B cell (primary cell): Measurements from ENCODE around the gene NRM. TPM values are rescaled to one million over a fixed set of nuclear protein-coding genes. Genes with fewer than 3 reads are reported as not detected.

Experiments used
- ATAC-seq: fragments of 200-7000 bp; cut with Tn5 transposase; one replicate; pipeline ENCODE4 v1.10.0; 2021; ENCODE audit warnings: low read depth, mild to moderate bottlenecking, moderate number of reproducible peaks, moderate library complexity
- CTCF ChIA-PET: fragments of 350-600 bp; sonication (Branson Sonifier 250); formaldehyde crosslinking; loops from one replicate; lab custom pipeline; 2021; ENCODE audit warnings: antibody characterized with exemption, inconsistent platforms; lab: Charles Lee
- POLR2A ChIA-PET: fragments of 350-600 bp; sonication (Branson Sonifier 250); formaldehyde crosslinking; loops from one replicate; lab custom pipeline; 2021; ENCODE audit warnings: antibody characterized with exemption; lab: Charles Lee
- DNase-seq: peaks from one replicate; pipeline ENCODE4 v3.0.0; 2013
- H2AFZ ChIP-seq: 2 replicates; pipeline ENCODE4 v1.6.1; 2012; ENCODE audit warnings: mild to moderate bottlenecking, low read depth, low read length; ENCODE audit not compliant: insufficient read depth, poor library complexity, severe bottlenecking
- H3K27ac ChIP-seq, 2 donors: 1 replicate in 1 of 2; 2 replicates in 1 of 2; pipeline ENCODE4 v1.5.1; 2012 to 2013; ENCODE audit warnings: low read length in 2 of 2, mild to moderate bottlenecking in 2 of 2, moderate library complexity in 1 of 2
- H3K27me3 ChIP-seq, 4 experiments: fragments of 200-600 bp in 1 of 4; sonication (generic) in 1 of 4; replicated peaks in 1 of 4; 1 replicate in 2 of 4; 2 replicates in 2 of 4; pipeline versions ENCODE4 v1.6.1 to v1.7.0; 2013 to 2016; ENCODE audit warnings: low read length in 3 of 4, mild to moderate bottlenecking in 2 of 4, mixed read lengths in 1 of 4, moderate library complexity in 1 of 4; ENCODE audit not compliant: insufficient read depth in 4 of 4, control insufficient read depth in 3 of 4; ENCODE audit errors: control extremely low read depth in 1 of 4
- H3K36me3 ChIP-seq, 2 experiments: replicated peaks in 1 of 2; 1 replicate in 1 of 2; 2 replicates in 1 of 2; pipeline versions ENCODE4 v1.6.1 to v1.7.1; 2013; ENCODE audit warnings: low read length in 1 of 2; ENCODE audit not compliant: insufficient read depth in 2 of 2, control insufficient read depth in 1 of 2; ENCODE audit errors: control extremely low read depth in 1 of 2, extremely low read depth in 1 of 2
- H3K4me1 ChIP-seq, 2 donors: fragments of 200-600 bp in 1 of 2; sonication (generic) in 1 of 2; 1 replicate in 1 of 2; 2 replicates in 1 of 2; pipeline versions ENCODE4 v1.5.1 to v1.6.1; 2013 to 2017; ENCODE audit warnings: low read length in 2 of 2; ENCODE audit not compliant: control insufficient read depth in 2 of 2, insufficient read depth in 2 of 2
- H3K4me2 ChIP-seq: replicated peaks from 2 replicates; pipeline ENCODE3; 2012; ENCODE audit warnings: mild to moderate bottlenecking, low read depth, low read length; ENCODE audit not compliant: poor library complexity, severe bottlenecking
- H3K4me3 ChIP-seq, 5 experiments: fragments of 200-600 bp in 1 of 5; sonication (generic) in 1 of 5; 1 replicate in 3 of 5; 2 replicates in 2 of 5; pipeline versions ENCODE4 v1.5.1 to v1.7.0; 2011 to 2016; ENCODE audit warnings: low read length in 4 of 5, mild to moderate bottlenecking in 4 of 5, low read depth in 2 of 5, control low read depth in 1 of 5, moderate library complexity in 1 of 5; ENCODE audit not compliant: insufficient read depth in 1 of 5; ENCODE audit errors: control extremely low read depth in 1 of 5, extremely low read depth in 1 of 5
- H3K79me2 ChIP-seq: fragments of 200-600 bp; sonication (generic); one replicate; pipeline ENCODE4 v1.6.0; 2016; ENCODE audit warnings: low read length; ENCODE audit not compliant: control insufficient read depth, insufficient read depth
- H3K9ac ChIP-seq: fragments of 200-600 bp; sonication (generic); 2 replicates; pipeline ENCODE4 v1.6.1; 2017; ENCODE audit warnings: mild to moderate bottlenecking, low read length, moderate library complexity
- H3K9me3 ChIP-seq, 3 donors: one replicate each; pipeline versions ENCODE4 v1.6.1 to v1.7.1; 2013; ENCODE audit warnings: low read length in 2 of 3; ENCODE audit not compliant: control insufficient read depth in 2 of 3, insufficient read depth in 1 of 3; ENCODE audit errors: control extremely low read depth in 1 of 3
- H4K20me1 ChIP-seq: 2 replicates; pipeline ENCODE4 v1.6.0; 2012; ENCODE audit warnings: mild to moderate bottlenecking, low read length; ENCODE audit not compliant: insufficient read depth, control insufficient read depth, poor library complexity, severe bottlenecking
- H3K27ac Mint-ChIP-seq: one replicate; pipeline ENCODE4 v1.8.0; 2021; ENCODE audit warnings: mixed read lengths
- H3K27me3 Mint-ChIP-seq: one replicate; pipeline ENCODE4 v1.8.0; 2021; ENCODE audit warnings: mixed read lengths
- H3K4me1 Mint-ChIP-seq: one replicate; pipeline ENCODE4 v1.8.0; 2021; ENCODE audit warnings: mixed read lengths
- H3K4me3 Mint-ChIP-seq: one replicate; pipeline ENCODE4 v1.8.0; 2021; ENCODE audit warnings: mixed read lengths
- H3K9me3 Mint-ChIP-seq: one replicate; pipeline ENCODE4 v1.8.0; 2022; ENCODE audit warnings: mixed read lengths; ENCODE audit not compliant: insufficient read depth
- CTCF ChIP-seq: fragments of 200-600 bp; IDR thresholded peaks from one replicate; pipeline ENCODE4 v1.8.0; 2022; ENCODE audit warnings: antibody characterized with exemption, mild to moderate bottlenecking
- EZH2 ChIP-seq: IDR thresholded peaks from 2 replicates; pipeline ENCODE4 v1.6.1; 2012; ENCODE audit warnings: borderline replicate concordance, low read depth, mild to moderate bottlenecking, moderate library complexity, low read length; ENCODE audit not compliant: insufficient read depth, poor library complexity, severe bottlenecking
- WGBS: methylation state at CpG from one replicate; pipeline ENCODE4 v1.1.5; 2013; ENCODE audit warnings: missing lambda C conversion rate; ENCODE audit not compliant: insufficient coverage; 5-methylcytosine and 5-hydroxymethylcytosine counted together
- intact Hi-C: fragments of 100-400 bp; cut with micrococcal nuclease; formaldehyde crosslinking; loops from one replicate; pipeline ENCODE4 v1.10.0; 2022
- polyA plus RNA-seq: library from polyadenylated mRNA; depleted of rRNA; stranded (reverse); fragments of >200 nt; gene quantifications from 2 replicates; pipeline ENCODE4 v1.2.3, GENCODE V29; 2012
- total RNA-seq, 2 donors: library from RNA; stranded (reverse); fragments of 120-200 nt in 1 of 2; gene quantifications; 1 replicate in 1 of 2; 2 replicates in 1 of 2; pipeline versions ENCODE4 v1.2.3 to v1.2.4, GENCODE V29; 2013 to 2022

The NRM gene
- total and polyA plus RNA-seq, 2 donors (not counting 1 experiment from before 2014, with no cell fraction given) = 24.9 to 26.0 TPM

GRCh38 chr6:30720738-30721197 is 30.0 kb upstream of the NRM start:
- under 1% methylated on average over 29 of the region's 29 CpGs for WGBS
- peaks cover 39% of the 10 kb centered on the region for H4K20me1 ChIP-seq
- peaks cover 31 to 49% of the 10 kb centered on the region in 2 donors for H3K4me1 ChIP-seq
- Mint-ChIP-seq H3K27me3 (no peaks in the 10 kb centered on the region), H3K4me1 (peaks cover 63% of the 10 kb centered on the region), H3K27ac (peak overlapping the region; percentile 90), H3K4me3 (peak overlapping the region; percentile 90), H3K9me3 (no peaks in the 10 kb centered on the region)
- H3K79me2 ChIP-seq = peaks cover 73% of the 10 kb centered on the region
- H3K36me3 ChIP-seq = peaks cover 2 to 33% of the 10 kb centered on the region in 2 experiments
- H3K9me3 ChIP-seq = no peaks in the 10 kb centered on the region
- DNase-seq = peak; percentile 81
- intact Hi-C loops = loop anchor here (1.0 kb wide), 2 partner anchors 149 to 164 kb away; partner anchors contain the start of genes ABCF1 and GNL1
- no peaks in the 10 kb centered on the region for H3K27me3 ChIP-seq
- TF ChIP-seq CTCF (no peak), EZH2 (no peak)
- H3K9ac ChIP-seq = peak overlapping the region; percentile 78
- H3K4me2 ChIP-seq = peak overlapping the region; percentile 83
- ChIA-PET POLR2A (interaction anchor here (0.6 to 9.8 kb wide), 5 partner anchors 15 to 105 kb away, joined by 6 to 216 read pairs (median 17); partner anchors contain the start of genes MRPS18B and PPP1R10), CTCF (interaction anchor here (0.6 to 22.5 kb wide), 12 partner anchors 8 to 356 kb away, joined by 3 to 963 read pairs (median 14); partner anchors contain the start of genes ATAT1, DHX16 and NRM)
- peak overlapping the region; percentile 74 to 99 (median 92) for H3K4me3 ChIP-seq
- peak overlapping the region; percentile 82 to 84 for H3K27ac ChIP-seq
- peak overlapping the region; percentile 39 for H2AFZ ChIP-seq
- ATAC-seq = peak; percentile 4
